ENCODE data around the gene PRAMEF17.
"Not testable (repeated sequence)": the region's sequence is repeated elsewhere in the genome, so short reads cannot be mapped to it uniquely, and the experiment has no call there.

The PRAMEF17 gene

GRCh38 chr1:13389332-13389731, at the start of gene PRAMEF17:
Gene PRAMEF17 (plus strand): TSS chr1:13389632. CDS start chr1:13389658, 26 bp downstream.
- DNase-seq: not testable (repeated sequence)

GRCh38 chr1:13342496-13342895, 46.9 kb upstream of the PRAMEF17 start:
- DNase-seq: not testable (repeated sequence)

- DNase-seq: not testable (repeated sequence)
Measured at GRCh38 chr1:13347034-13347433, 42.4 kb upstream of the PRAMEF17 start, which contains the start of gene PRAMEF14. Gene PRAMEF14 (minus strand): TSS chr1:13347134. CDS start chr1:13345314, 1,820 bp downstream.

- not testable (repeated sequence) for DNase-seq
Measured at GRCh38 chr1:13353476-13353875, 36.0 kb upstream of the PRAMEF17 start.

GRCh38 chr1:13354475-13354874, 35.0 kb upstream of the PRAMEF17 start:
- DNase-seq: not testable (repeated sequence)

- DNase-seq: peak; percentile 83
Measured at GRCh38 chr1:13356774-13357173, 32.7 kb upstream of the PRAMEF17 start.

GRCh38 chr1:13362364-13362763, 27.1 kb upstream of the PRAMEF17 start:
- DNase-seq: not testable (repeated sequence)

GRCh38 chr1:13364928-13365327, 24.5 kb upstream of the PRAMEF17 start:
- DNase-seq: not testable (repeated sequence)

GRCh38 chr1:13366536-13366935, 22.9 kb upstream of the PRAMEF17 start:
- DNase-seq: not testable (repeated sequence)

GRCh38 chr1:13368544-13368943, 20.9 kb upstream of the PRAMEF17 start:
- peak; percentile 58 for DNase-seq

GRCh38 chr1:13378983-13379382, 10.4 kb upstream of the PRAMEF17 start:
- DNase-seq: not testable (repeated sequence)

- DNase-seq: not testable (repeated sequence)
Measured at GRCh38 chr1:13380380-13380779, 9.1 kb upstream of the PRAMEF17 start.

- peak; percentile 63 for DNase-seq
Measured at GRCh38 chr1:13393004-13393403, 3.6 kb downstream of the PRAMEF17 start.

GRCh38 chr1:13394761-13395160, 5.3 kb downstream of the PRAMEF17 start:
- not testable (repeated sequence) for DNase-seq

- not testable (repeated sequence) for DNase-seq
Measured at GRCh38 chr1:13395311-13395710, 5.9 kb downstream of the PRAMEF17 start.

GRCh38 chr1:13407811-13408210, 18.4 kb downstream of the PRAMEF17 start:
- peak; percentile 97 for DNase-seq

GRCh38 chr1:13410150-13410549, 20.7 kb downstream of the PRAMEF17 start, which contains the start of gene PRAMEF20:
Gene PRAMEF20 (plus strand): TSS chr1:13410450. CDS start chr1:13416355, 5,905 bp downstream.
- DNase-seq: not testable (repeated sequence)

- DNase-seq: no peak
Measured at GRCh38 chr1:13430495-13430894, 41.1 kb downstream of the PRAMEF17 start.

GRCh38 chr1:13432251-13432650, 42.8 kb downstream of the PRAMEF17 start:
- no peak for DNase-seq

GRCh38 chr1:13433694-13434358, 44.4 kb downstream of the PRAMEF17 start:
- DNase-seq: not testable (repeated sequence)

- DNase-seq: no peak
Measured at GRCh38 chr1:13435458-13435857, 46.0 kb downstream of the PRAMEF17 start.

GRCh38 chr1:13439104-13439783, 49.8 kb downstream of the PRAMEF17 start:
- not testable (repeated sequence) for DNase-seq
